Measurements from ENCODE around the gene ZMYM3. TPM values are rescaled to one million over a fixed set of nuclear protein-coding genes. Genes with fewer than 3 reads are reported as not detected.

ZMYM3 gene
- polyA plus RNA-seq, 1 donor (not counting 4 experiments of a cell fraction or from before 2014, with no cell fraction given), result 7.7 TPM

DNA sequence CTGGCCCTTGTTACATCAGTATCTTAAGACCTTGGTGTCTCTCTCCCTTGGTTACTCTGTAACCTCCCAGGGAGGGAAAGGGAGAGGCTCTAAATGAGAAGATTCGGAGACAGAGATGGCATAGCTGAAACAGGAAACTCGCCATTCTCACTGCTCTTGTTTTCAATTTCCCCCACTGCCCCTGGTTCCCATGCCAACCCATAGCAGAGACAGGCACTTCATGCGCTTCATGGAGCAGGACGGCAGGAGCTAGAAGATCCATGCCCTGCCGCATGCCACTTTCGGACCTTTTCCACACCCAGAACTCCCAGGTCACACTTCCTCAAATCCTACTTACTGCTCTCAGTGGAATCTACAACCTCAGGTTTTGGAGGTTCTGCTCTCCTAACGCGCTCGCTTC is 3.1 kb downstream of the ZMYM3 start:
- FAIRE-seq (no peak), DNase-seq (ENCODE audit: low read depth, low spot score) (no peak)
- Histone ChIP-seq H3K4me3 (ENCODE audit: control insufficient read depth in 2 of 3, extremely low read depth in 1 of 3, insufficient read depth in 2 of 3, low read depth in 1 of 3, low read length in 3 of 3) (no peak overlapping the region), H4K20me1 (ENCODE audit: control insufficient read depth, extremely low read depth, insufficient read depth, low read length) (no peaks in the 10 kb centered on the region), H3K4me2 (ENCODE audit: control insufficient read depth, extremely low read depth, insufficient read depth, low read depth, low read length) (no peak overlapping the region), H3K36me3 (ENCODE audit: control insufficient read depth in 2 of 2, extremely low read depth in 1 of 2, insufficient read depth in 2 of 2, low read length in 2 of 2) (peaks cover 0 to 2% of the 10 kb centered on the region in 2 experiments), H3K4me1 (ENCODE audit: control insufficient read depth, extremely low read depth, insufficient read depth, low read length) (peaks cover 2% of the 10 kb centered on the region), H3K27me3 (ENCODE audit: control insufficient read depth, extremely low read depth, insufficient read depth, low read length) (no peaks in the 10 kb centered on the region), H2AFZ (ENCODE audit: control insufficient read depth, low read length) (no peak overlapping the region), H3K79me2 (ENCODE audit: control insufficient read depth, insufficient read depth, low read length) (peaks cover 3% of the 10 kb centered on the region), H3K9ac (ENCODE audit: control insufficient read depth, extremely low read depth, insufficient read depth, low read length) (no peak overlapping the region), H3K9me3 (ENCODE audit: control insufficient read depth, low read depth, low read length) (no peaks in the 10 kb centered on the region), H3K27ac (ENCODE audit: control insufficient read depth, insufficient read depth, low read length) (no peak overlapping the region), H3K9me1 (ENCODE audit: control insufficient read depth, extremely low read depth, insufficient read depth, low read length) (no peaks in the 10 kb centered on the region)
- TF ChIP-seq EZH2 (IDR thresholded peaks at IDR 0.05; ENCODE audit: low read length), result no peak
- no peak for TF ChIP-seq CTCF (optimal IDR thresholded peaks at IDR 0.05 in 1 of 3, IDR thresholded peaks at IDR 0.05 in 1 of 3, conservative IDR thresholded peaks at IDR 0.05 in 1 of 3; ENCODE audit: extremely low read depth in 1 of 3, insufficient read depth in 2 of 3, low read length in 3 of 3)
- dilution Hi-C loops (cut with MboI; ENCODE audit: extremely low pct_ligation_motif_present, low sequenced_read_pairs), result no loop called here

DNA sequence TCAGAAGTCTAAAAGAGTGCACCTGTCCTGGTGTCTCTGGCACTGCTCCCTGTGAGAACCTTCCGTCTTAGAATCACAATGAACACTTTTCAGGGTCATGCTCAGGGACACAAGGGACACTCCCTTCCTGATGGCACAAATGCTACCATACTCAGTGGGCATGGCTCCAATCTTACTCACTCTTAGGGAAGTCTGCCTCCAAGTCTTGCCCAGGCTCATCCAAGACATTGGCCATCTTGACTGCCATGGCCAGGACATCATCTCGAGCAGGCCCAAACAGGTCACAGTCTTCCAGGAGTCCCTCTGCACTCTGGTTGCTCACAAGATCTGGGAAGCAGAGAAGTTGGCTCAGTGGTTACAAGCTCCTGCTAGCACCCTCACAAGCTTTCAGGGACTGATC is 8.8 kb downstream of the ZMYM3 start:
- no peak for DNase-seq (ENCODE audit: low read depth, low spot score)
- Histone ChIP-seq H3K4me1 (ENCODE audit: control insufficient read depth, extremely low read depth, insufficient read depth, low read length) (no peaks in the 10 kb centered on the region), H4K20me1 (ENCODE audit: control insufficient read depth, extremely low read depth, insufficient read depth, low read length) (no peaks in the 10 kb centered on the region), H3K9ac (ENCODE audit: control insufficient read depth, extremely low read depth, insufficient read depth, low read length) (no peak overlapping the region), H3K4me2 (ENCODE audit: control insufficient read depth, extremely low read depth, insufficient read depth, low read depth, low read length) (no peak overlapping the region), H3K79me2 (ENCODE audit: control insufficient read depth, insufficient read depth, low read length) (no peaks in the 10 kb centered on the region), H3K9me1 (ENCODE audit: control insufficient read depth, extremely low read depth, insufficient read depth, low read length) (no peaks in the 10 kb centered on the region), H3K4me3 (ENCODE audit: control insufficient read depth in 2 of 3, extremely low read depth in 1 of 3, insufficient read depth in 2 of 3, low read depth in 1 of 3, low read length in 3 of 3) (no peak overlapping the region), H3K9me3 (ENCODE audit: control insufficient read depth, low read depth, low read length) (no peaks in the 10 kb centered on the region), H3K27ac (ENCODE audit: control insufficient read depth, insufficient read depth, low read length) (no peak overlapping the region), H3K36me3 (ENCODE audit: control insufficient read depth in 2 of 2, extremely low read depth in 1 of 2, insufficient read depth in 2 of 2, low read length in 2 of 2) (peaks cover 0 to 5% of the 10 kb centered on the region in 2 experiments), H2AFZ (ENCODE audit: control insufficient read depth, low read length) (no peak overlapping the region), H3K27me3 (ENCODE audit: control insufficient read depth, extremely low read depth, insufficient read depth, low read length) (no peaks in the 10 kb centered on the region)
- TF ChIP-seq EZH2 (IDR thresholded peaks at IDR 0.05; ENCODE audit: low read length), result no peak
- no peak for TF ChIP-seq CTCF (optimal IDR thresholded peaks at IDR 0.05 in 1 of 3, IDR thresholded peaks at IDR 0.05 in 1 of 3, conservative IDR thresholded peaks at IDR 0.05 in 1 of 3; ENCODE audit: extremely low read depth in 1 of 3, insufficient read depth in 2 of 3, low read length in 3 of 3)
- dilution Hi-C loops (cut with MboI; ENCODE audit: extremely low pct_ligation_motif_present, low sequenced_read_pairs), result loop anchor here (10.0 kb wide), 1 partner anchor 150 kb away; no protein-coding TSS in a partner anchor
- FAIRE-seq, result no peak
